Measurements from ENCODE around the gene SNX25. TPM values are rescaled to one million over a fixed set of nuclear protein-coding genes. Genes with fewer than 3 reads are reported as not detected.

SNX25 gene
- total and polyA plus RNA-seq, 2 experiments from 2014 or later: 6.9 to 25.0 TPM

DNA sequence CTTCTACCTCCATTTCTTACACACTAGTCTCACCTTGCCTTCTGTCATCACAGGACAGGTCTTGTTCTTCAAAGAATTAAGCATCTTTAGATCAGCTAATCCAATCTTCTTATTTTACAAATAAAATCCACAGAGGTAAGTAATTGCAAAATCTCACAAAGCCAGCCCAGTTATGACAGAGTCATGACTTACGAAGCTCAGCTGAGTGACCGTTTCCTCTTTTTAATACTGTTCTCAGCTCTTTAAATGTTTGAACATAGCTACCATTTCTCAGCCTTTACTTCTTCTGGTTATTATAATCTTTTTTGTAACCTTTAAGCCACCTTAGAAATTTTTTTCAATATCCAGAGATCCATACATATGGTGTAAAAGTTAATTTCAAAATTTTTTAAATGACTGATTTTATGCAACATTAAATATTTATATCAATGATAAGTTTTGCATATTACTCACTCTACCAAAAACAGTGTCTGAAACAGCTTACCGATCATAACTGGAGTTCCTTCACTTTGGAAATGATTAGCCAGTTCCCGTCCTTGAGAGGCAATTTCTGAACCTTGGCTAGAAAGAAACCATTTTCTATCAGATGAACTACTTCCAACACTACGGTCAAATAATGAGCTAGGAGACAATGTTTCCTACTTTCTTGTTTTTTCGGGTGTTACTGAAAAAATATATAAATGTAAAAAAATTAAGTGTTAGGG, 196.1 kb downstream of the SNX25 start:
- Histone ChIP-seq H2AFZ (no peak overlapping the region), H3K4me1 (ENCODE audit: insufficient read depth) (no peaks in the 10 kb centered on the region), H3K79me2 (replicated peaks; ENCODE audit: insufficient read depth) (no peaks in the 10 kb centered on the region), H3K4me3 (no peak overlapping the region), H4K20me1 (replicated peaks; ENCODE audit: insufficient read depth) (no peaks in the 10 kb centered on the region), H3K36me3 (ENCODE audit: insufficient read depth) (no peaks in the 10 kb centered on the region; the same call in 1 of the 2 replicates), H3K27ac (ENCODE audit: low read depth) (no peak overlapping the region), H3K4me2 (no peak overlapping the region), H3K9me2 (ENCODE audit: insufficient read depth) (no peaks in the 10 kb centered on the region), H3F3A (replicated peaks; ENCODE audit: low read depth) (no peaks in the 10 kb centered on the region), H3K27me3 (ENCODE audit: insufficient read depth) (no peaks in the 10 kb centered on the region)
- H3K27ac Mint-ChIP-seq: no peak overlapping the region
- TF ChIP-seq, protein P1, sequence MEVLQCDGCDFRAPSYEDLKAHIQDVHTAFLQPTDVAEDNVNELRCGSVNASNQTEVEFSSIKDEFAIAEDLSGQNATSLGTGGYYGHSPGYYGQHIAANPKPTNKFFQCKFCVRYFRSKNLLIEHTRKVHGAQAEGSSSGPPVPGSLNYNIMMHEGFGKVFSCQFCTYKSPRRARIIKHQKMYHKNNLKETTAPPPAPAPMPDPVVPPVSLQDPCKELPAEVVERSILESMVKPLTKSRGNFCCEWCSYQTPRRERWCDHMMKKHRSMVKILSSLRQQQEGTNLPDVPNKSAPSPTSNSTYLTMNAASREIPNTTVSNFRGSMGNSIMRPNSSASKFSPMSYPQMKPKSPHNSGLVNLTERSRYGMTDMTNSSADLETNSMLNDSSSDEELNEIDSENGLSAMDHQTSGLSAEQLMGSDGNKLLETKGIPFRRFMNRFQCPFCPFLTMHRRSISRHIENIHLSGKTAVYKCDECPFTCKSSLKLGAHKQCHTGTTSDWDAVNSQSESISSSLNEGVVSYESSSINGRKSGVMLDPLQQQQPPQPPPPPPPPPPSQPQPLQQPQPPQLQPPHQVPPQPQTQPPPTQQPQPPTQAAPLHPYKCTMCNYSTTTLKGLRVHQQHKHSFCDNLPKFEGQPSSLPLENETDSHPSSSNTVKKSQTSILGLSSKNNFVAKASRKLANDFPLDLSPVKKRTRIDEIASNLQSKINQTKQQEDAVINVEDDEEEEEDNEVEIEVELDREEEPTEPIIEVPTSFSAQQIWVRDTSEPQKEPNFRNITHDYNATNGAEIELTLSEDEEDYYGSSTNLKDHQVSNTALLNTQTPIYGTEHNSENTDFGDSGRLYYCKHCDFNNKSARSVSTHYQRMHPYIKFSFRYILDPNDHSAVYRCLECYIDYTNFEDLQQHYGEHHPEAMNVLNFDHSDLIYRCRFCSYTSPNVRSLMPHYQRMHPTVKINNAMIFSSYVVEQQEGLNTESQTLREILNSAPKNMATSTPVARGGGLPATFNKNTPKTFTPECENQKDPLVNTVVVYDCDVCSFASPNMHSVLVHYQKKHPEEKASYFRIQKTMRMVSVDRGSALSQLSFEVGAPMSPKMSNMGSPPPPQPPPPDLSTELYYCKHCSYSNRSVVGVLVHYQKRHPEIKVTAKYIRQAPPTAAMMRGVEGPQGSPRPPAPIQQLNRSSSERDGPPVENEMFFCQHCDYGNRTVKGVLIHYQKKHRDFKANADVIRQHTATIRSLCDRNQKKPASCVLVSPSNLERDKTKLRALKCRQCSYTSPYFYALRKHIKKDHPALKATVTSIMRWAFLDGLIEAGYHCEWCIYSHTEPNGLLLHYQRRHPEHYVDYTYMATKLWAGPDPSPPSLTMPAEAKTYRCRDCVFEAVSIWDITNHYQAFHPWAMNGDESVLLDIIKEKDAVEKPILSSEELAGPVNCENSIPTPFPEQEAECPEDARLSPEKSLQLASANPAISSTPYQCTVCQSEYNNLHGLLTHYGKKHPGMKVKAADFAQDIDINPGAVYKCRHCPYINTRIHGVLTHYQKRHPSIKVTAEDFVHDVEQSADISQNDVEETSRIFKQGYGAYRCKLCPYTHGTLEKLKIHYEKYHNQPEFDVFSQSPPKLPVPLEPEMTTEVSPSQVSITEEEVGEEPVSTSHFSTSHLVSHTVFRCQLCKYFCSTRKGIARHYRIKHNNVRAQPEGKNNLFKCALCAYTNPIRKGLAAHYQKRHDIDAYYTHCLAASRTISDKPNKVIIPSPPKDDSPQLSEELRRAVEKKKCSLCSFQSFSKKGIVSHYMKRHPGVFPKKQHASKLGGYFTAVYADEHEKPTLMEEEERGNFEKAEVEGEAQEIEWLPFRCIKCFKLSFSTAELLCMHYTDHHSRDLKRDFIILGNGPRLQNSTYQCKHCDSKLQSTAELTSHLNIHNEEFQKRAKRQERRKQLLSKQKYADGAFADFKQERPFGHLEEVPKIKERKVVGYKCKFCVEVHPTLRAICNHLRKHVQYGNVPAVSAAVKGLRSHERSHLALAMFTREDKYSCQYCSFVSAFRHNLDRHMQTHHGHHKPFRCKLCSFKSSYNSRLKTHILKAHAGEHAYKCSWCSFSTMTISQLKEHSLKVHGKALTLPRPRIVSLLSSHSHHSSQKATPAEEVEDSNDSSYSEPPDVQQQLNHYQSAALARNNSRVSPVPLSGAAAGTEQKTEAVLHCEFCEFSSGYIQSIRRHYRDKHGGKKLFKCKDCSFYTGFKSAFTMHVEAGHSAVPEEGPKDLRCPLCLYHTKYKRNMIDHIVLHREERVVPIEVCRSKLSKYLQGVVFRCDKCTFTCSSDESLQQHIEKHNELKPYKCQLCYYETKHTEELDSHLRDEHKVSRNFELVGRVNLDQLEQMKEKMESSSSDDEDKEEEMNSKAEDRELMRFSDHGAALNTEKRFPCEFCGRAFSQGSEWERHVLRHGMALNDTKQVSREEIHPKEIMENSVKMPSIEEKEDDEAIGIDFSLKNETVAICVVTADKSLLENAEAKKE (CRISPR knock-in tag; IDR thresholded peaks at IDR 0.05): no peak
- TF ChIP-seq CTCF (conservative IDR thresholded peaks at IDR 0.05; ENCODE audit: low read depth in 2 of 2) (no peak), POLR2AphosphoS5 (IDR thresholded peaks at IDR 0.05; ENCODE audit: low read depth) (no peak), ZNF114 (CRISPR knock-in tag; IDR thresholded peaks at IDR 0.05) (no peak), STAT1 (IDR thresholded peaks at IDR 0.05; ENCODE audit: unreplicated experiment) (no peak), EZH2 (IDR thresholded peaks at IDR 0.05; ENCODE audit: low read depth, unreplicated experiment) (no peak), ZNF331 (CRISPR knock-in tag; IDR thresholded peaks at IDR 0.05; ENCODE audit: low read depth) (no peak), CREB1 (CRISPR knock-in tag; IDR thresholded peaks at IDR 0.05; ENCODE audit: low read depth) (no peak)
- peaks cover 5% of the 10 kb centered on the region; the same call in 1 of the 3 replicates for H3K9me3 Mint-ChIP-seq
- DNase-seq (ENCODE audit: low spot score) (no peak), ATAC-seq (no peak)
- H3K36me3 Mint-ChIP-seq (ENCODE audit: low read depth): peaks cover 33% of the 10 kb centered on the region
- H3K4me3 Mint-ChIP-seq: no peak overlapping the region
- no peaks in the 10 kb centered on the region for H3K4me1 Mint-ChIP-seq
- no peaks in the 10 kb centered on the region for H3K27me3 Mint-ChIP-seq (ENCODE audit: insufficient read depth, low read depth, poor library complexity)

All from GM23338 (cell line).